Measurements from ENCODE around the gene PRRX1.

- TF ChIP-seq, protein P1, sequence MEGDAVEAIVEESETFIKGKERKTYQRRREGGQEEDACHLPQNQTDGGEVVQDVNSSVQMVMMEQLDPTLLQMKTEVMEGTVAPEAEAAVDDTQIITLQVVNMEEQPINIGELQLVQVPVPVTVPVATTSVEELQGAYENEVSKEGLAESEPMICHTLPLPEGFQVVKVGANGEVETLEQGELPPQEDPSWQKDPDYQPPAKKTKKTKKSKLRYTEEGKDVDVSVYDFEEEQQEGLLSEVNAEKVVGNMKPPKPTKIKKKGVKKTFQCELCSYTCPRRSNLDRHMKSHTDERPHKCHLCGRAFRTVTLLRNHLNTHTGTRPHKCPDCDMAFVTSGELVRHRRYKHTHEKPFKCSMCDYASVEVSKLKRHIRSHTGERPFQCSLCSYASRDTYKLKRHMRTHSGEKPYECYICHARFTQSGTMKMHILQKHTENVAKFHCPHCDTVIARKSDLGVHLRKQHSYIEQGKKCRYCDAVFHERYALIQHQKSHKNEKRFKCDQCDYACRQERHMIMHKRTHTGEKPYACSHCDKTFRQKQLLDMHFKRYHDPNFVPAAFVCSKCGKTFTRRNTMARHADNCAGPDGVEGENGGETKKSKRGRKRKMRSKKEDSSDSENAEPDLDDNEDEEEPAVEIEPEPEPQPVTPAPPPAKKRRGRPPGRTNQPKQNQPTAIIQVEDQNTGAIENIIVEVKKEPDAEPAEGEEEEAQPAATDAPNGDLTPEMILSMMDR (IDR thresholded peaks at IDR 0.05; ENCODE audit: low read depth, low read length), result no peak
- TF ChIP-seq EZH2phosphoT487 (IDR thresholded peaks at IDR 0.05; ENCODE audit: low read depth), result no peak
Measured at GRCh38 chr1:170623171-170623570, 40.8 kb upstream of the PRRX1 start.

All from OCI-LY3 (cell line).